ENCODE measurements around the gene PRKCQ.
"Not testable (repeated sequence)": the region's sequence is repeated elsewhere in the genome, so short reads cannot be mapped to it uniquely, and the experiment has no call there.

PRKCQ gene

DNA sequence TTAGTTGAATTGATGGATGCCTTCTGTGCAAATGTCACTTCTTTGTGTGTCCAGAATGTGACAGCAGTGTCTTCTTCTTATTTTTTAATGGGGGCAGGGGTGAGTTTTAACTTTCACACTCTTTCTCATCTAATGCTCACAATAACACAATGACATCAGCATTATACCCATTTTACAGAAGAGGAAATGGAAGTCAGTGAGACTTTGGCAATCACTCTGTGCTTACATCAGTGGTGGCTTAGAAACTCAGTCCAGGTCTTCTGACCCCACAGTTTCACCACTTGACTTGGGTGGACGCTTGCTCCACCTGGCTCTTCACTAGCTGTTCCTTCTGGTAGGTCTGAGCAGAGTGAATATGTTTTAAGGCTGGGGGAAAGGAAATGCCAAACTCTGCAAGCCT lies 124.0 kb downstream of the PRKCQ start:
- no peak for DNase-seq (ENCODE audit: low read depth in 2 of 2)

DNA sequence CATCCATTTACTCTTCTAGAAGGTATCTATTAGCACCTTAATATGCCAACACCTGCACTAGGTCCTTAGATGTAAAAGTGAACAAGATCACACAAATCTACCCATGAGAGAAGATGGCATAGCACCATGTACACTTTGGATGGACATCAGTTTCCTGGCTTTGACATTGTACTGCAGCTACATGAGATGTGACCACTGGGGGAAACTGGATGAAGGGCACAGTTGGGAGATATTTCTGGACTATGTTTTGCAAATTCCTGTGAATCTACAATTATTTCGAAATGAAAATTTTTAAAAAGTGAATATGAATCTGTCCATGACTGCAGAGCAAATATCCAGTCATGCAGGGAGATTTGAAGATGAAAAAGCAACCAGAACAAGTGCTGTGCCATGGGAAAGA lies 124.5 kb downstream of the PRKCQ start:
- DNase-seq (ENCODE audit: low read depth in 2 of 2) = no peak

DNA sequence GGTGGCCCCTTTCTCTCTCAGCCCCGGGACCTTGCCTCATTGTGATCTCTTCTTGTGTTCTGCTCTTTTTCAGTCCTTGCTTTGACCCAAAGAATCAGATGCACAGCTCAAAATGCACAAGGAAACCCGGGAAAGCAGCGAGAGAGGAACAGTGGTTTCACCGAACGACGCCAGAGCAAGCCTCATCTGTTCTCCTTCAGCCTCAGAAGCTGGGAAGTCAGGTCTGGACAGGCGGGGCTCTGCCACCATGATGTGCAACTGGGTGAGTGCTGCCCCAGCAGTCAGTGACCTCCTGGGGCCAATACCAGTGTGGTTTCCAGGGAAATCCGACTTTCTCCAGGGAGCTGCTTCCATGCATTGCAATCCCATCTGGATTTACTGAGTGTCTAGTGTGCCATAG lies 133.4 kb downstream of the PRKCQ start:
- DNase-seq (ENCODE audit: low read depth in 2 of 2) = no peak

DNA sequence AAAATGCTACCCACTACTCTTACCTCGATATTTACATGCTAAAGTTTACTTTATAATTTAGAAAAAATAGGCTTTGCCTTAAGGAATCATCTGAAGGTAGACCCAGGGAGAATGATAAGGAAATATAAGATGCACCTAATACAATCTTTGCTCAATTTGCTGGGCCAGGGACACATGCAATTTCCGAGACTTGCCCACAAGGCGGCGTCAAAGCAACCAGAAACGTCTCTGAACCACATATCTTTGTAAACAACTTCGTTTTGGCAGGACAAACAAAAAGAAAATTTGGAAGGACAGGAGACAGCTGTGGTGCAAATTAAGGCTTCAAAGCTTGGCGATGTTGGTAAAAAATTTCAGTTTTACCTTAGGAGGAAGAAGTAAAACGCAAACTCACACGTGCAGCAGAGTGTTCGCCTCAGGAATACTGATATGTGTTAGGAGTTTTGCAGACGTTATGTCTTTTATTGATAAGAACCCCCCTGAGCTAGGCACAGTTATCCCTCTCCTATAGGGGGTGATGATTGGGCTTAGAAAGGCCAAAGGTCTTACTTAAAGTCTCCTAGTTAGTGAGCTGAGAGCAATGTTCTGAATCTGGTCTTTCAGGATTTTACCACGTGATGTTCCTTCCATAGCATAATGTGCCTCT lies 134.3 kb downstream of the PRKCQ start:
- peak; percentile 43 to 45 for DNase-seq (ENCODE audit: low read depth in 2 of 2)

DNA sequence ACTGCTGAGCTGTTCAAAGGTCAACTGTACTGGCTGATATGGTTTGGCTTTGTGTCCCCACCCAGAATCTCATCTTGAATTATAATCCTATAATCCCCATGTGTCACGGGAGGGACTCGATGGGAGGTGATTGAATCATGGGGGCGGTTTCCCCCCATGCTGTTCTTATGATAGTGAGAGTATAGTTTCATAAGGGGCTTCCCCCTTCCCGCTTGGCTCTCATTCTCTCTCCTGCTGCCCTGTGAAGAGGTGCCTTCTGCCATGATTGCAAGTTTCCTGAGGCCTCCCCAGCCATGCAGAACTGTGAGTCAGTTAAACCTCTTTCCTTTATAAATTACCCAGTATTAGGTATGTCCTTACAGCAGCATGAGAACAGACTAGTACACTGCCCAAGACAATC lies 140.2 kb downstream of the PRKCQ start:
- not testable (repeated sequence) for DNase-seq (ENCODE audit: low read depth in 2 of 2)

DNA sequence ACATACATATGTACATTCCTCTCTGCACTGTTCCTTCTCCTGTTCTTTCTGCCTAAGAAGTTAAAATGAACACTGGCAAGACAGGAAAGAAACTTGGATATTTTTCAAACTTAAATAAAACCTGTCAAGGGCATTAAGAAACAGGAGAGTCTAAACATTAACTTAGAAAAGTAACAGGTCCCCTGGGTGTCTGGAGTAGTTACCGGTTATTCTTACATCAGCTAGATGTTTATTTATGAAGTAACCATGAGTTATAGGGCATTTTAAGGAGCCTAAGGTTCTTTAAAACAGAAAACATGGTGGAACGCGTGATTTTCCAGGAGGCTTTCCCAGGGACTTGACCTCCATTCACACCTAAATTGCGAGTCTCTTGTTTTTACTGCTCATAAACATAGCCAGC lies 148.2 kb downstream of the PRKCQ start:
- DNase-seq (ENCODE audit: low read depth in 2 of 2) = no peak

DNA sequence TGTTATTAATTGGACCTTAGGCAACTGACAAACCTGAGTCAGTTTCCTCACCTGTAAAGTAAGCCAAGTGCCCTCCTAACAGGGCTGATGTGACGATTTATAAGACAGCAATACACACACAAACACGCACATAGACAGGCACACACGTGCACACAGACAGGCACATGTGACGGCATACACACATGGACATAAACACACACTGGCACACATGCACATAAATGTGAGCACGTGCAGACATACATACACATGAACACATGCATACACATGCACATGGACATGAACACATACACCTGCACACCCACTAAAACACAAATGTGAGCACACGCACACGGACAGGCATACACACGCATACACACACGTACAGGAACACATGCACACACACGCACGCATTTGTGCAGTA lies 148.9 kb downstream of the PRKCQ start:
- DNase-seq (ENCODE audit: low read depth in 2 of 2) = no peak

DNA sequence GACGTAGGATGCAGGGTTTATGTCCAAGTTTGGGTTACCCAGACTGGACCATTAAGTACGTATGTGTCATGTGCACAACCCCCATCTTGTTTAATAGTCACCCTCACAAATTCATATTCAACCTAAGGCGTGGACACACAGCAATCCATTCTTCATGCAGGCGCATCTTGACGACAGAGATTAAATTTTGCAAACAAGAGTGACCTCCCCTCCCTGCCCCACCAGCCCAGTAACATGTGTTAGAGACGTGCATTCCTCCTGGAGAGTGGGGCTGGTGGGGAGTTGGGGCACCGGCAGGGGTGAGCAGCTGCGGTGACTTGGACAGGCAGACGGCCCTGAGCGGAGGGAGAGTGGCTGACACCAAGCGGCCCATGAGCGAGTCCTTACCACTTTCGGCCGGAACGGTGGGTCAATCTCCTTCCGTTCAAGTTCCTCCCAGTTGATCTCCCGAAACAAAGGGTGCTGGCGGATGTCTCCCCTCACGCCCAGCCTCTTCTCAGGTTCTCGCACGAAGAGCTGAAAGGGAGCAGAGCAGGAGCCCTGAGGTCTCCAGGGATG lies 149.6 kb downstream of the PRKCQ start:
- DNase-seq (ENCODE audit: low read depth in 2 of 2) = no peak

DNA sequence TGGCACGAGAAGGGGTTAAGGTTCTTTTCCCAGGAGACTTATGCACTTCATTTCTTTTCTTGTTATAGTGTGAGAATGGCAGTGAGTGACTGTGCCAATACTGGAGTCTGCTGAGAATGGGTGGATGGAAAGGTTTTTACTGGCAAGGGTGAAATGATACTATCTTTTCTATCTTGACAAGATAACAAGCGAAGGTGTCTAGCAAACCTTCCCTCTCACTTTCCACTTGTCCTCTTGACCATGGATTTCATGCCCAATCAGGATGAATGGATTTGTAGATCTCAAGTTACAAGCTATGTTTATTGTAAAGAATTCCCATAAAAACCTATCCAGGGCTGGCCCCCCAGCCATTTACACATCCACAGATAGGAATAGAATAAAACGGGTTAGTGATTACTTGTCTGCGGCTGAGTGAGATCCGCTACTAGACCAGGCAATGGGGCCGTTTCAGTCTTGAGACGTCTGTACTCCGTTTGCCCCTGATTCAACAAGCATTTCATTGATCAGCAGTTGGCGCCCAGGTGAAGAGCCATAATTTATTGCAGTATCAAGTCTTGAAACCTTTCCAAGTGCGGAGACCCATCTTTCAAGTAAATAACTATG lies 152.6 kb downstream of the PRKCQ start:
- DNase-seq (ENCODE audit: low read depth in 2 of 2) = no peak

DNA sequence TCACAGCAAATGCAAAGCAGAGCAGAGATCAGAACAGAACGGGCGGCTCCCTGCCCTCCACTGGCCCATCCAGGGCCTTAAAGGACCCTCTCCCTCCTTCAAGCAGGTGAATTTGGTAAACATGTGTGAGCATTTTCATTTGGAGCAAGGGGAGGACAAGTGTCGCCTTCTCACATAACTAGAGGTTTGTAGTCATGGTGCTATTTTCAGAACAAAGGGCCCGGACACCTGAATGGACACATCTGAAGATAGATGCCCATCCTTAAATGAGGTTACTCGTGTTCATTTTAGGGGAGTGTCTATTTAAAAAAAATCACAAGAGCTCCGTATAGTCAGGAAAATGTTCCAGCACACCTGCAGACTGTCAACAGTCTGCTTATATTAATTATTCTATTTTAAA lies 153.8 kb downstream of the PRKCQ start:
- no peak for DNase-seq (ENCODE audit: low read depth in 2 of 2)

DNA sequence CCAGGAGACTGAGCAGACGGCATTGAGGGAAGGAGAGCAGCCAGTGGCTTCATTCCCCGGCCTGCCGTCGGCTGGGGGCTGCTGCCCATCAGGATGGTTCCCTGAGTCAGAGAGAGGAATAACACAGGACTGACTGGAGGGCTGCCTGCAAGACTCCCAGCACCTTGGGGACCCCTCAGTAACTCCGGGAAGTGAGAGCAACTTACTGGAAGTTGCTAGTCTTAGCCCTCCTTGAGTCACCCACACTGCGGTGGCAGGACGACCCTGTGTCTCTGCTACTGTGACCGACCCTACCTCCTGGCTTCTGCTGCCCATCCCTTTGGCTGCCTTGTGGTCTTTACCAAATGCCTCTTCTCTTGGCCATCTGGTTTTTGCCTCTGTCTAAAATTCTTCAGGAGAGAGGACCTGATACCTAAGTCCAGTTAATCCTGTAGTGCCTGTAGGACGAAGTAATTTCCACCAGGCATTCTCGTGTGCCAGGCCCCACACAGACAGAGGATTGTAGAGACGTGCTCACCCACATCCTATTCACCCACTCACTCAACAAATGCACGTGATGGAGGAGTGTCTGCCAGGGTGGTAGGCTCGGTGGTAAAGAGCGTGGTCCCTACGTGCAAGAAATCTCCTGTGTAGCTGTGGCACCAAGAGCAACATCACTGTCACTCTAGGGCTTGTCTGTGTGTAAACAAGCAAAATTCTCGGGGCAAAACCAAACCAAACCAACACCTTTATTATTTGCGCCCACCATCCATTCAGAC lies 156.5 kb downstream of the PRKCQ start:
- DNase-seq (ENCODE audit: low read depth in 2 of 2) = no peak

DNA sequence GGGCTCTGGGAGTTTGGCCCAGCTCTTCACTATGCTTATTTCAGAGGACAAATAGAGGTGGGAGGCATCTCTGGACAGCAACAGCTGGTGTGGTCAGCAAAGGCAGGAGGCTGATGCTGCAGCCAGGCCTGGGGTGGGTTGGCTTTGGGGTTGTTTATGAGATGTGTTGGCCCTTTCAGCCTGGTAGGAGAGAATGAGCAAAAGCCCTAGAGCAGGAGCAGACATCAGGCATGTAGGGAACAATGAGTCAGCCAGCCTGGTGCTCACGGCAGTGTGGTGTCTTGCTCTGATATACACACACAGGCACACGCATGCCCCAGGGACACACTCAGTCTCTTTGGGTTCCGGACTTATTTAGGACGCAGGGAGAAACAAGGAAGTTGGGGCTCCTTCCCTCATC lies 157.1 kb downstream of the PRKCQ start:
- DNase-seq (ENCODE audit: low read depth in 2 of 2) = peak; percentile 19 to 35

DNA sequence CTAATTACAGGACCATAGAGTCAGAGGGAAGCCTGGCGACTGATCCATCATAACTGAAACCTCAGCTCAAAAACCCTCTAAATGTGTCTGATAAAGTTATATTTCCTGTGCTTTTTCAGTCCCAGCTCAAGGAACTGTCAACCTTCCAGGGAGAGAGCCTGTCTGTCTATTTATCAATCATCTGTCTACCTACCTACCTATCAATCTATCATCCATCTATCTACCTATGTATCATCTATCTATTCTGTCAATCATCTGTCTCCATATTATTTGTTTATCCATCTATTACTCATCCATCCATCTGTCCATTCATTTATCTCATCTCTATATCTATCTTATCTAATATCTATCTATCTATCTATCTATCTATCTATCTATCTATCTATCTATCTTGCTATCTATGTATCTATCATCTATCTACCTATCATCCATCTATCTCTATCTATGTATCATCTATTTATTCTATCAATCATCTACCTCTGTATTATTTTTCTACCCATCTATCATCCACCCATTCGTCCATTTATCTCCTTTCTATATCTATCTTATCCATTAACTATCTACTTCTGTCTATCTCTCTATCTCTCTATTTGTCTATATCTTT lies 161.4 kb downstream of the PRKCQ start:
- no peak for DNase-seq (ENCODE audit: low read depth in 2 of 2)

DNA sequence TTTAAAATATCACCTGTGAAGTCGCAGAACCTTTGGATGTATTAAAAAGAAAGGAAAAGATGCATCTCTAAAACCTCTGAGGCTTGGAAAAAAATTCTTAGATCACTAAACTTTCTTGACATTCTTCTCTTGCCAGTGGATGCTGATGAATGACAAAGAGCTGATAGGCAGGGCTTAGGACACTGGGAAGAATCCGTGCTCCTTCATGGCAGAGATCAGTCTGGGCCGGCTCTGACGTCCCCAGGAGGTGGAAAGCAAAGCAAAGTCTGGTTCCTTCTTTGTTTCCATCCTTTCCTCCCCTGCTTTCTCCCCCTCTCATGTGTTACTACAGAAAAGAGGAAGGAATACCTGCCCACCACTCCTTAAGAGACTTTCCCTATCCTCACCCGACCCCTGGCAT lies 161.9 kb downstream of the PRKCQ start:
- DNase-seq (ENCODE audit: low read depth in 2 of 2) = no peak

DNA sequence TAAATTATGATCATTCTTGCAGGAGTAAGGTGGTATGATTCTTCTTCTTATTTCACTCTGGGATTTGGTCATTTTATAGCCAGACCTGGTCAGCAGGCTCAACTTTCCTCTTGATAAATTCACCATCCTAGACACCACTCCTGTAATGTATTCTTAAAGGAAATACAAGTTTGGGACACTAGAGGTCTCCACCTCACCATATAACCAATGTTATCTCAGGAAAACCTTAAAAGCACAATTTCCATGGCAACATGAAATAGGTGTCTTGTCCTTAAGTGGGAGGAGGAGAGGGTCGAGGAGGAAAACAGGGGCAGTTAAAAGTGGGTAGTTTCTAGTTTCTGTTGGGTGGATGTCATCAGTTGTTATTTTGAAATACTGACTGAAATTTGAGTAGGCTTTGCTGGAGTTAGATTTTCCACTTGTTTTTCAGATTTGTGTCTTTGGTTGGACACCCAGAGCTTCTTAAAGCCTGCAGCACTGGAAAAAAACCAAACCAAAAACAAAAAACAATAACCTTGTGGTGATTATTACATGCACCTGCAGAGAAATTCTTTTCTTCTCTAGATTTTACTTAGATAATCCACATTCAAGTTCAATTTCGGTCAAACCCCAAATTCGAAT lies 163.1 kb downstream of the PRKCQ start:
- peak in 1 of 2 donors; percentile 28 for DNase-seq (ENCODE audit: low read depth in 2 of 2)

DNA sequence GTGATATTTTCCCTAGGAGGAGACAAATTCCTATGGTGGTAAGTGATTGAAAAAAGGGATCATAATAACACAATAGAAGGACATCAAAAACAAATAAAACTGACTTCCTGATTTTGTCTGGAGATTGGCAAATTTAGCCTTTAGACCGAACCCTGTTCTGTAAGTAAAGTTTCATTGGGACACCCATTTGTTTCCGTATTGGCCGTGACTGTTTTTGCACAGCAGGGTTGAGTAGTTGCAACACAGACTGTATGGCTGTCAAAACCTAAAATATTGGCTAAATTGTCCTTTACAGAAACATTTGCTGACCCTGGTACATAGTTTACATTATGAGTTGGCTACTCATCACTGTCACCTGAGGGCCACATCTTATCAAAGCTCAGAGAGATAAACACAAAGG lies 168.6 kb downstream of the PRKCQ start:
- DNase-seq (ENCODE audit: low read depth in 2 of 2) = no peak

DNA sequence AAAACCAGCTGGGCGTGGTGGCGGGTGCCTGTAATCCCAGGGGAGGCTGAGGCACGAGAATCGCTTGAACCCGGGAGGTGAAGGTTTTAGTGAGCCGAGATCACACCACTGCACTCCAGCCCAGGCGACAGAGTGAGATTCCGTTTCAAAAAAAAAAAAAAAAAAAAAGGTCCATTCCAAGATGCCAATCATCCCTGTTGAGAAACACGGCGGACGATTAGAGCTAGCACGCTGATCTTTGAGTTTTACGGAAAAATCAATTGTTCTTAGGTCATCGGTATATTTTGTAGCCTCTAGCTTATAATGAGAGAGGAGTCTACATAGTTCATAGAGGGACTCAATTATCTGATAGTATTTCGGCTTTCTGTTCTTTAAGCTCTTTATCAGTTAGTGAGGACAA lies 169.2 kb downstream of the PRKCQ start:
- no peak for DNase-seq (ENCODE audit: low read depth in 2 of 2)

DNA sequence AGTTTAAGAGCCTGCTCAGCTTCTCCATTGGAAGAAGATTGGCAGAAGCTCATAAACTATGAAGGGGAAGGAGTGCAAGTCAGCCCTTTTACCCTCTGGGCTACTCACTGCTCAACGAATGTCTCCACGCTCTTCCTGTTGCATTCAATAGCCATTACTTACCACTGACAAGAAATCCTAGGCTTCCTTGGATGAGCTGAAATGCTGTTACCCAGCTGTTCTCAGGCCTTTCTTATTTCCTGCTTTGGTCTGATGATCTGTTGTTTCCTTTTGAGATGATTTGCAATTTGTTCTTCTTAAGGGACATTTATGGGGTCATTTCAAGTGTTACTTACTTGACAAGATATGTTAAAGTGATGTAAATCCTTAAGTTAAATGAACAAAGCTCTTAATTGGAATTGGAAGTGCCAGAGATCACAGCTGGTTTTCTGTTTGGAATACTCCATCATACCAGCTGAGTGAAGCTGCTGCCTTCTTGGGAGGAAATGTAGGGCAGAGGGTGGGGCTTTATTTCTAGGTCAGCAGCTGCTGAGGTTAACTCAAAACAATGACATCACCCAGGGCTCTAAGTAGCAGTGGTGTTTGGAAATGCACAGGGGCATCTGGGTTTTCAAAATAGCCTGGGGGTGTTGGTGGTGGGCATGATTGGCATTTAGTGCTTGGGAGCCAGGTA lies 170.0 kb downstream of the PRKCQ start:
- DNase-seq (ENCODE audit: low read depth in 2 of 2) = no peak

DNA sequence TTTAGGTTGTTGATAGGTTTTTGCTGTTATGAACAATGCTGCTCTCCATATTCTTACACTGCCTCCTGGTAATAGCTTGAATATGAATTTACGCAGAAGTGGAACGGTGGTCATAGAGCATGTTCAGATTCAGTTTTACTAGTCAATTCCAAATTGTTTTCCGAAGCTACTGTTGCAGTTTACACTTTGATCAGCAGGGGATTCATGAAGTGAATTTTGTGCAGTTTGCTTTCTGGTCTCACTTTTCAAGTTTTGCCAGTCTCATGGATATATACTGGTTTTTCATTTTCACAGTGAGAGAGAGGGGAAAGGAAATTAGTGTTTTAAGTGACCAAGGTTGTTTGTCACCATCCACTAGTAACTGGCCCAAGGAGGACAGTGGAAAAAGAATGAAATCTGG lies 171.3 kb downstream of the PRKCQ start:
- DNase-seq (ENCODE audit: low read depth in 2 of 2) = no peak

DNA sequence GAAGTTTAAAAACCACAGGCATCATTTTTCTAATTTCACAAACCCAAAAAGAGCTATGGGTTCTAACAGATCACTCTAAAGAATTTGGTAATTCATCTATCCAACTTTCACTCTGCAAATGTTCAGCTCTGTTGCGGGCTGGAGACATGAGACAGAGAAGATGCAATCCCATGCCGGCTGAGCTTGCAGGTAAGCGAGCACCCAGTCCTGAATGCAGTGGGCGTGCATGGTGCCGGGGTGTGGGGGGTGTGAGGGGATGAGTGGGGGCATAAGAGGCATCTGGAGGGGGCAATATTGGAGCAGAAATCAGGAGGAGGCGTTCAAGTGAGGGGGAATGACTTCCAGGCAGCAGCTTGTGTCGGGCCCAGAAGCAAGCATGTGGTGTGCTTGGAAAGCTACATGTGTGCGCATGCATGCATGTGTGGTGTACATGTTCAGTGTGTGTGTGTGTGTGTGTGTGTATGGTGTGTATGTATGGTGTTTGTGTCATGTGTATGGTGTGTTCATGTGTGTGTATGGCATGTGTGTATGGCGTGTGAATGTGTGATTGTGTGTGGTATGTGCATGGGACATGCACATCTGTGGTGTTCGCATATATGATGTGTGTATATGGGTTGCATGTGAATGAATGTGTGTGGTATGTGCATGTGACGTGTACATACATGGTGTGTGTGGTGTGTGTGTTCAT lies 172.9 kb downstream of the PRKCQ start:
- DNase-seq (ENCODE audit: low read depth in 2 of 2) = no peak
